Measurements from ENCODE around the gene CEP192. TPM values are rescaled to one million over a fixed set of nuclear protein-coding genes. Genes with fewer than 3 reads are reported as not detected.

The CEP192 gene
- polyA plus RNA-seq, 1 of the 3 experiments (the other 2 are of a cell fraction), result 9.4 TPM

DNA sequence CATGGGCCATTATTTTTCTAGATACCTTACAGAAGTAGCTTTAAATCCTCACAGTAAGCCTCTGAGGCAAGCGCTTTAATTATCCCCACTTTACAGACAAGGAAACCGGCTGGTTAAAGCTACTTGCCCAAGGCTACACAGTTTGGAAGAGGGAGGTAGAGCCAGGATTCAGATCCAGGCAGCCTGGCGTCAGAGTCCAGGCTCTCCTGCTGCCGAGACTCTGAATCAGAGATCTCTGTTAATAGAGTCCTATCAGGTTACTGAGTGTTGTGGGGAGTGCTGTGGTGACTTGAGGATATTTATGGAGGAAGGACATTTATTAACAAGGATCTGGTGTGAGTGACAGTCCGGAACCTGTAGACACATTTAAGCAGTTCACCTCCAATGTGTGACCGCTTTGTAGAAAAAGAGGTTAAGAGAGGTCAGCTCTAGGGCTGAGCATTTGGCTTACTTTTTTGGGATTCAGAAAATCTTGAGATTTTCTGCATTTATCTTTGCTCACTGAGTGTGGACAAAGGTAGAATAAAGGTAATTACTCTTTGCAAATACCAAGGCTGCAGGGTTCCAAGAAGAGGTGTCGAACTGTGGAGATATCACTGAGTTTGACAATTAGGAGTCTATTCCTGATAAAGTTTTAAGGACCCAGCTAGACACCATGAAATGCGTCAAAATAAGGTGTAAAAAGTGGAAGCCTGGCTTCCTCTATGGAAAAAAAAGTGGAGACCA, 1.6 kb upstream of the CEP192 start:
- Histone ChIP-seq H3K27ac (ENCODE audit: low read depth in 2 of 2, low read length in 1 of 2) (no peak overlapping the region), H4K20me1 (ENCODE audit: insufficient read depth) (no peaks in the 10 kb centered on the region), H3K4me2 (no peak overlapping the region), H3K4me1 (ENCODE audit: control insufficient read depth in 1 of 2, insufficient read depth in 2 of 2, low read depth in 1 of 2, low read length in 1 of 2) (peaks cover 4 to 19% of the 10 kb centered on the region in 2 experiments; a peak in 3 of 4 replicates), H3K9me3 (no peaks in the 10 kb centered on the region), H3K9me2 (no peaks in the 10 kb centered on the region), H2AFZ (ENCODE audit: low read depth) (no peak overlapping the region), H3F3A (replicated peaks; ENCODE audit: insufficient read depth) (peaks cover 26% of the 10 kb centered on the region), H3K79me2 (ENCODE audit: insufficient read depth) (peaks cover 31% of the 10 kb centered on the region), H3K9ac (no peak overlapping the region), H3K27me3 (ENCODE audit: insufficient read depth) (no peaks in the 10 kb centered on the region), H3K4me3 (ENCODE audit: low read depth in 2 of 2, low read length in 1 of 2) (no peak overlapping the region), H3K36me3 (replicated peaks in 1 of 2; ENCODE audit: control insufficient read depth in 1 of 2, insufficient read depth in 2 of 2, low read length in 1 of 2) (peaks cover 20 to 30% of the 10 kb centered on the region in 2 experiments)
- no peak for DNase-seq
- ChIA-PET CTCF (no interaction called here), POLR2A (no interaction called here)
- 92% methylated on average over 8 of the region's 8 CpGs for WGBS (ENCODE audit: low lambda C conversion rate)
- TF ChIP-seq GATA2 (CRISPR knock-in tag; IDR thresholded peaks at IDR 0.05), result no peak
- TF ChIP-seq, protein P1, sequence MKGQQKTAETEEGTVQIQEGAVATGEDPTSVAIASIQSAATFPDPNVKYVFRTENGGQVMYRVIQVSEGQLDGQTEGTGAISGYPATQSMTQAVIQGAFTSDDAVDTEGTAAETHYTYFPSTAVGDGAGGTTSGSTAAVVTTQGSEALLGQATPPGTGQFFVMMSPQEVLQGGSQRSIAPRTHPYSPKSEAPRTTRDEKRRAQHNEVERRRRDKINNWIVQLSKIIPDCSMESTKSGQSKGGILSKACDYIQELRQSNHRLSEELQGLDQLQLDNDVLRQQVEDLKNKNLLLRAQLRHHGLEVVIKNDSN (IDR thresholded peaks at IDR 0.05; ENCODE audit: borderline replicate concordance, low read depth), result no peak
- TF ChIP-seq CHD2 (IDR thresholded peaks at IDR 0.05; ENCODE audit: low read length, partially characterized antibody), result no peak
- no peak for TF ChIP-seq FOXM1 (IDR thresholded peaks at IDR 0.05; ENCODE audit: low read depth)
- no peak for TF ChIP-seq MEF2A (IDR thresholded peaks at IDR 0.05; ENCODE audit: borderline replicate concordance, low read depth)
- TF ChIP-seq ZBTB33 (IDR thresholded peaks at IDR 0.05; ENCODE audit: borderline replicate concordance, low read depth), result no peak
- TF ChIP-seq, protein P2, sequence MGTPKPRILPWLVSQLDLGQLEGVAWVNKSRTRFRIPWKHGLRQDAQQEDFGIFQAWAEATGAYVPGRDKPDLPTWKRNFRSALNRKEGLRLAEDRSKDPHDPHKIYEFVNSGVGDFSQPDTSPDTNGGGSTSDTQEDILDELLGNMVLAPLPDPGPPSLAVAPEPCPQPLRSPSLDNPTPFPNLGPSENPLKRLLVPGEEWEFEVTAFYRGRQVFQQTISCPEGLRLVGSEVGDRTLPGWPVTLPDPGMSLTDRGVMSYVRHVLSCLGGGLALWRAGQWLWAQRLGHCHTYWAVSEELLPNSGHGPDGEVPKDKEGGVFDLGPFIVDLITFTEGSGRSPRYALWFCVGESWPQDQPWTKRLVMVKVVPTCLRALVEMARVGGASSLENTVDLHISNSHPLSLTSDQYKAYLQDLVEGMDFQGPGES (IDR thresholded peaks at IDR 0.05; ENCODE audit: low read depth, low read length), result no peak
- no peak for TF ChIP-seq TCF12 (IDR thresholded peaks at IDR 0.05)
- no peak for TF ChIP-seq RXRA (IDR thresholded peaks at IDR 0.05; ENCODE audit: borderline replicate concordance, low read depth)

- no peak overlapping the region for H3K27ac ChIP-seq (ENCODE audit: low read depth in 2 of 2, low read length in 1 of 2)
- no peak for TF ChIP-seq CHD2 (IDR thresholded peaks at IDR 0.05; ENCODE audit: low read length, partially characterized antibody)
- TF ChIP-seq ELF1 (IDR thresholded peaks at IDR 0.05), result no peak
- TF ChIP-seq JUND (IDR thresholded peaks at IDR 0.05), result no peak
- TF ChIP-seq, protein P1 (IDR thresholded peaks at IDR 0.05; ENCODE audit: borderline replicate concordance, low read depth), result no peak
- no peak for TF ChIP-seq MEF2A (IDR thresholded peaks at IDR 0.05; ENCODE audit: borderline replicate concordance, low read depth)
- TF ChIP-seq, protein P3, sequence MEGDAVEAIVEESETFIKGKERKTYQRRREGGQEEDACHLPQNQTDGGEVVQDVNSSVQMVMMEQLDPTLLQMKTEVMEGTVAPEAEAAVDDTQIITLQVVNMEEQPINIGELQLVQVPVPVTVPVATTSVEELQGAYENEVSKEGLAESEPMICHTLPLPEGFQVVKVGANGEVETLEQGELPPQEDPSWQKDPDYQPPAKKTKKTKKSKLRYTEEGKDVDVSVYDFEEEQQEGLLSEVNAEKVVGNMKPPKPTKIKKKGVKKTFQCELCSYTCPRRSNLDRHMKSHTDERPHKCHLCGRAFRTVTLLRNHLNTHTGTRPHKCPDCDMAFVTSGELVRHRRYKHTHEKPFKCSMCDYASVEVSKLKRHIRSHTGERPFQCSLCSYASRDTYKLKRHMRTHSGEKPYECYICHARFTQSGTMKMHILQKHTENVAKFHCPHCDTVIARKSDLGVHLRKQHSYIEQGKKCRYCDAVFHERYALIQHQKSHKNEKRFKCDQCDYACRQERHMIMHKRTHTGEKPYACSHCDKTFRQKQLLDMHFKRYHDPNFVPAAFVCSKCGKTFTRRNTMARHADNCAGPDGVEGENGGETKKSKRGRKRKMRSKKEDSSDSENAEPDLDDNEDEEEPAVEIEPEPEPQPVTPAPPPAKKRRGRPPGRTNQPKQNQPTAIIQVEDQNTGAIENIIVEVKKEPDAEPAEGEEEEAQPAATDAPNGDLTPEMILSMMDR (IDR thresholded peaks at IDR 0.05), result no peak
- TF ChIP-seq, protein P4, sequence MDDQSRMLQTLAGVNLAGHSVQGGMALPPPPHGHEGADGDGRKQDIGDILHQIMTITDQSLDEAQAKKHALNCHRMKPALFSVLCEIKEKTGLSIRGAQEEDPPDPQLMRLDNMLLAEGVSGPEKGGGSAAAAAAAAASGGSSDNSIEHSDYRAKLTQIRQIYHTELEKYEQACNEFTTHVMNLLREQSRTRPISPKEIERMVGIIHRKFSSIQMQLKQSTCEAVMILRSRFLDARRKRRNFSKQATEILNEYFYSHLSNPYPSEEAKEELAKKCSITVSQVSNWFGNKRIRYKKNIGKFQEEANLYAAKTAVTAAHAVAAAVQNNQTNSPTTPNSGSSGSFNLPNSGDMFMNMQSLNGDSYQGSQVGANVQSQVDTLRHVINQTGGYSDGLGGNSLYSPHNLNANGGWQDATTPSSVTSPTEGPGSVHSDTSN (IDR thresholded peaks at IDR 0.05), result no peak
- no peak for TF ChIP-seq FOSL2 (IDR thresholded peaks at IDR 0.05; ENCODE audit: borderline replicate concordance, low read depth)
Observed at GRCh38 chr18:12990123-12990475, 1.1 kb upstream of the CEP192 start.

More at GRCh38 chr18:12990123-12990475, 1.1 kb upstream of the CEP192 start:
- Histone ChIP-seq H2AFZ (ENCODE audit: low read depth) (peak overlapping the region; percentile 66), H3K9ac (peak overlapping the region; percentile 78; the same call in 1 of the 2 replicates), H3K79me2 (ENCODE audit: insufficient read depth) (peaks cover 36% of the 10 kb centered on the region), H3K4me1 (ENCODE audit: control insufficient read depth in 1 of 2, insufficient read depth in 2 of 2, low read depth in 1 of 2, low read length in 1 of 2) (peaks cover 4 to 19% of the 10 kb centered on the region in 2 experiments; a peak in 3 of 4 replicates), H4K20me1 (ENCODE audit: insufficient read depth) (no peaks in the 10 kb centered on the region; the same call in 1 of the 2 replicates), H3K9me3 (no peaks in the 10 kb centered on the region), H3F3A (replicated peaks; ENCODE audit: insufficient read depth) (peaks cover 23% of the 10 kb centered on the region), H3K4me2 (peak overlapping the region; percentile 77), H3K27me3 (ENCODE audit: insufficient read depth) (no peaks in the 10 kb centered on the region), H3K4me3 (ENCODE audit: low read depth in 2 of 2, low read length in 1 of 2) (peak overlapping the region; percentile 86 to 94; a peak in 1 of 4 replicates), H3K36me3 (replicated peaks in 1 of 2; ENCODE audit: control insufficient read depth in 1 of 2, insufficient read depth in 2 of 2, low read length in 1 of 2) (peaks cover 16 to 24% of the 10 kb centered on the region in 2 experiments), H3K9me2 (no peaks in the 10 kb centered on the region)
- ChIA-PET POLR2A (interaction anchor here (1.3 kb wide), 1 partner anchor 21 kb away, joined by 3 read pairs; no protein-coding TSS in a partner anchor), CTCF (no interaction called here)
- 77% methylated on average over 2 of the region's 2 CpGs for WGBS (ENCODE audit: low lambda C conversion rate)
- DNase-seq, result no peak

Measured in SK-N-SH (cell line).